ENCODE data around the gene TPI1.

Gene TPI1

GRCh38 chr12:6830286-6830890, 36.9 kb upstream of the TPI1 start:
- Histone ChIP-seq H3K27ac (ENCODE audit: low read depth, low read length, severe bottlenecking) (no peak overlapping the region), H3K4me1 (ENCODE audit: control insufficient read depth, insufficient read depth, low read length, poor library complexity, severe bottlenecking) (peaks cover 16% of the 10 kb centered on the region), H3K9me3 (ENCODE audit: control insufficient read depth, low read length) (no peaks in the 10 kb centered on the region), H3K4me3 (ENCODE audit: extremely low read depth, insufficient read depth, low read length, poor library complexity, severe bottlenecking) (peak overlapping the region; percentile 99), H3K36me3 (ENCODE audit: control insufficient read depth, insufficient read depth, low read length) (peaks cover 62% of the 10 kb centered on the region)
- WGBS, 2 experiments (ENCODE audit: insufficient coverage in 2 of 2) = 82 to 92% methylated on average over 7 to 9 of the region's 11 CpGs

GRCh38 chr12:6830999-6831398, 36.3 kb upstream of the TPI1 start:
- Histone ChIP-seq H3K4me1 (ENCODE audit: control insufficient read depth, insufficient read depth, low read length, poor library complexity, severe bottlenecking) (peaks cover 16% of the 10 kb centered on the region), H3K4me3 (ENCODE audit: extremely low read depth, insufficient read depth, low read length, poor library complexity, severe bottlenecking) (no peak overlapping the region), H3K36me3 (ENCODE audit: control insufficient read depth, insufficient read depth, low read length) (peaks cover 67% of the 10 kb centered on the region), H3K27ac (ENCODE audit: low read depth, low read length, severe bottlenecking) (no peak overlapping the region), H3K9me3 (ENCODE audit: control insufficient read depth, low read length) (no peaks in the 10 kb centered on the region)
- 92 to 100% methylated on average over 4 to 5 of the region's 6 CpGs for WGBS, 2 experiments (ENCODE audit: insufficient coverage in 2 of 2)

GRCh38 chr12:6831450-6831995, 35.8 kb upstream of the TPI1 start:
- H3K36me3 ChIP-seq (ENCODE audit: control insufficient read depth, insufficient read depth, low read length) = peaks cover 67% of the 10 kb centered on the region
- WGBS, 2 experiments (ENCODE audit: insufficient coverage in 2 of 2) = 95 to 97% methylated on average over 6 to 10 of the region's 12 CpGs

DNA sequence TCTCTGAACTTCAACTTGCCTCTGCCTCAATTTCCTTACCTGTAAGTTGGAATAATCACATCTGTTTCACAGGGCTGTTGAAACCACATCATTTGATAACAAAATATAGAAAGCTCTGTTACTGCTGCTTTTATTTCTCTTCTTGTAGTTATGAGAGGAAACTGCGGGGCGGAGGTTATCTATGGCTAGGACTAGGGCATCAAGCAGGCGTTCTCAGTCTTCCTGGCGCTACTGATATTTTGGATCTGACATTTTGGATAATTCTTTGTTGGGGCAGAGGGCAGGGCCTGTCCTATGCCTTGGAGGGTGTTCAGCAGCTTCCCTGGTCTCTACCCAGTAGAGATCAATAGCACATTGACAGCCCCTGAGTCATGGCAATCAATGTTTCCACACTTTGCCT, 35.2 kb upstream of the TPI1 start:
- Histone ChIP-seq H3K27ac (ENCODE audit: low read depth, low read length, severe bottlenecking) (no peak overlapping the region), H3K4me1 (ENCODE audit: control insufficient read depth, insufficient read depth, low read length, poor library complexity, severe bottlenecking) (peaks cover 12% of the 10 kb centered on the region), H3K9me3 (ENCODE audit: control insufficient read depth, low read length) (no peaks in the 10 kb centered on the region), H3K36me3 (ENCODE audit: control insufficient read depth, insufficient read depth, low read length) (peaks cover 69% of the 10 kb centered on the region), H3K4me3 (ENCODE audit: extremely low read depth, insufficient read depth, low read length, poor library complexity, severe bottlenecking) (no peak overlapping the region)
- 92 to 96% methylated on average over 2 to 3 of the region's 4 CpGs for WGBS, 2 experiments (ENCODE audit: insufficient coverage in 2 of 2)

More at GRCh38 chr12:6831450-6831995, 35.8 kb upstream of the TPI1 start:
- H3K4me3 ChIP-seq (ENCODE audit: extremely low read depth, insufficient read depth, low read length, poor library complexity, severe bottlenecking) = no peak overlapping the region
- H3K27ac ChIP-seq (ENCODE audit: low read depth, low read length, severe bottlenecking) = no peak overlapping the region
- H3K4me1 ChIP-seq (ENCODE audit: control insufficient read depth, insufficient read depth, low read length, poor library complexity, severe bottlenecking) = peaks cover 16% of the 10 kb centered on the region
- H3K9me3 ChIP-seq (ENCODE audit: control insufficient read depth, low read length) = no peaks in the 10 kb centered on the region

DNA sequence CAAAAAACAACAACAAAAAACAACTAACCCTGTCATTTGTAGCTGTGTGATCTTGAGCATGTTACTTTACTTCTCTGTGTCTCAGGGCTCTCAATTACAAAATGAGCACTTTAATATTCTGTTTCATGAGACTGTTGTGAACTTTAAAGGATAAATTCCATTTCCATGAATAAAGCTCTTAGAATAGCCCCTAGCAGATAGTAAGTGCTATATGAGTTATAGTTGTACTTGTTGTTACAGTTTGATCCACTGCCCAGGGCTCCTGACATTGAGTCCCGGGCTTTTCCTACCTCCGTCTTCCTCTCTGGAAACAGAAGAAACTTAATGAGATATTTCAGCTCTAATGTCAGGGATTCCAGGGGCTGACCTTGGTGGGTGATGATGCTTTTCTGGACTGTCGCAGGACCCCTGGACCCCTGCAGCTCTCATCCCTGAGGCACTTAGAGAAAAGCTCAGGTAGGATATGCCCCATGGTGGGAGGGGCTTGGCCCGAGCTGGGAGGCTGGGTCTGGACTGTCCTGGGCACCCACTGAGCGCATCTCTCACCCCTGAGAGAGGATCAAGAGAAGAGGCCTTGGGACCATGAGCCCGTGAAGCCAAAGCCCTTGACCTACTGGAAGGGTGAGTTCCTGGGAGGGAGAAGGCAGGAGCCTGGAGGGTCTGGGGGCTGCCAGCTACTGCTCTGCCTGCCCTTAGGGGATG, 34.0 kb upstream of the TPI1 start:
- H3K4me1 ChIP-seq (ENCODE audit: control insufficient read depth, insufficient read depth, low read length, poor library complexity, severe bottlenecking) = peaks cover 8% of the 10 kb centered on the region
- 88 to 96% methylated on average over 6 of the region's 6 CpGs for WGBS, 2 experiments (ENCODE audit: insufficient coverage in 2 of 2)
- no peaks in the 10 kb centered on the region for H3K9me3 ChIP-seq (ENCODE audit: control insufficient read depth, low read length)
- no peak overlapping the region for H3K4me3 ChIP-seq (ENCODE audit: extremely low read depth, insufficient read depth, low read length, poor library complexity, severe bottlenecking)
- peaks cover 81% of the 10 kb centered on the region for H3K36me3 ChIP-seq (ENCODE audit: control insufficient read depth, insufficient read depth, low read length)
- no peak overlapping the region for H3K27ac ChIP-seq (ENCODE audit: low read depth, low read length, severe bottlenecking)

- no peaks in the 10 kb centered on the region for H3K9me3 ChIP-seq (ENCODE audit: control insufficient read depth, low read length)
- no peak overlapping the region for H3K4me3 ChIP-seq (ENCODE audit: extremely low read depth, insufficient read depth, low read length, poor library complexity, severe bottlenecking)
- 88 to 100% methylated on average over 1 of the region's 1 CpG for WGBS, 2 experiments (ENCODE audit: insufficient coverage in 2 of 2)
- no peak overlapping the region for H3K27ac ChIP-seq (ENCODE audit: low read depth, low read length, severe bottlenecking)
- peaks cover 91% of the 10 kb centered on the region for H3K36me3 ChIP-seq (ENCODE audit: control insufficient read depth, insufficient read depth, low read length)
- peaks cover 8% of the 10 kb centered on the region for H3K4me1 ChIP-seq (ENCODE audit: control insufficient read depth, insufficient read depth, low read length, poor library complexity, severe bottlenecking)
These were observed 33.1 kb upstream of the TPI1 start for GRCh38 chr12:6834254-6834653.

- Histone ChIP-seq H3K9me3 (ENCODE audit: control insufficient read depth, low read length) (no peaks in the 10 kb centered on the region), H3K4me3 (ENCODE audit: extremely low read depth, insufficient read depth, low read length, poor library complexity, severe bottlenecking) (no peak overlapping the region), H3K4me1 (ENCODE audit: control insufficient read depth, insufficient read depth, low read length, poor library complexity, severe bottlenecking) (peaks cover 5% of the 10 kb centered on the region), H3K27ac (ENCODE audit: low read depth, low read length, severe bottlenecking) (no peak overlapping the region), H3K36me3 (ENCODE audit: control insufficient read depth, insufficient read depth, low read length) (peaks cover 96% of the 10 kb centered on the region)
- 90 to 91% methylated on average over 2 to 3 of the region's 5 CpGs for WGBS, 2 experiments (ENCODE audit: insufficient coverage in 2 of 2)
These were observed 32.5 kb upstream of the TPI1 start for GRCh38 chr12:6834873-6835272.

GRCh38 chr12:6836851-6837250, 30.5 kb upstream of the TPI1 start:
- Histone ChIP-seq H3K9me3 (ENCODE audit: control insufficient read depth, low read length) (no peaks in the 10 kb centered on the region), H3K4me1 (ENCODE audit: control insufficient read depth, insufficient read depth, low read length, poor library complexity, severe bottlenecking) (no peaks in the 10 kb centered on the region), H3K36me3 (ENCODE audit: control insufficient read depth, insufficient read depth, low read length) (peaks cover 93% of the 10 kb centered on the region), H3K27ac (ENCODE audit: low read depth, low read length, severe bottlenecking) (no peak overlapping the region), H3K4me3 (ENCODE audit: extremely low read depth, insufficient read depth, low read length, poor library complexity, severe bottlenecking) (no peak overlapping the region)
- WGBS, 2 experiments (ENCODE audit: insufficient coverage in 2 of 2) = 89 to 90% methylated on average over 15 to 16 of the region's 16 CpGs

GRCh38 chr12:6837370-6838060, 29.8 kb upstream of the TPI1 start:
- H3K27ac ChIP-seq (ENCODE audit: low read depth, low read length, severe bottlenecking) = no peak overlapping the region
- H3K4me1 ChIP-seq (ENCODE audit: control insufficient read depth, insufficient read depth, low read length, poor library complexity, severe bottlenecking) = no peaks in the 10 kb centered on the region
- peaks cover 92% of the 10 kb centered on the region for H3K36me3 ChIP-seq (ENCODE audit: control insufficient read depth, insufficient read depth, low read length)
- no peak overlapping the region for H3K4me3 ChIP-seq (ENCODE audit: extremely low read depth, insufficient read depth, low read length, poor library complexity, severe bottlenecking)
- whole genome bisulfite sequencing, 2 experiments (ENCODE audit: insufficient coverage in 2 of 2) = 95% methylated on average over 21 to 23 of the region's 26 CpGs
- H3K9me3 ChIP-seq (ENCODE audit: control insufficient read depth, low read length) = no peaks in the 10 kb centered on the region

DNA sequence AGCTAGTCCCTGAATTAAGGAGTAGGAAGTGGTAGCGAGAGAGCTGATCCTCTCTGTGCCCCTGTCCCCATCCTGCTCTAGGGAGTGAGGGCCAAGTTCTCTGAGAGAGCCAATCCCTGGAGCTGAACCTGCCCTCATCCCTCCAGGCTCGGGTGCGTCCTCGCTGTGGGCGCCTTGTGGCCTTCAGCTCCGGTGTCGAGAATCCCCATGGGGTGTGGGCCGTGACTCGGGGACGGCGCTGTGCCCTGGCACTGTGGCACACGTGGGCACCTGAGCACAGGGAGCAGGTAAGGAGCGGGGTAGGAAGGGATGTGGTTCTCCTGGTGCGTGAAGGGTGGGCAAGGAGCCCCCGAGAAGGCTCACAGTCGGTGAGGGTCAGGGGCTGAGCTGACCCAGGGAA, 28.5 kb upstream of the TPI1 start:
- H3K4me1 ChIP-seq (ENCODE audit: control insufficient read depth, insufficient read depth, low read length, poor library complexity, severe bottlenecking) = no peaks in the 10 kb centered on the region
- H3K27ac ChIP-seq (ENCODE audit: low read depth, low read length, severe bottlenecking) = no peak overlapping the region
- no peaks in the 10 kb centered on the region for H3K9me3 ChIP-seq (ENCODE audit: control insufficient read depth, low read length)
- no peak overlapping the region for H3K4me3 ChIP-seq (ENCODE audit: extremely low read depth, insufficient read depth, low read length, poor library complexity, severe bottlenecking)
- H3K36me3 ChIP-seq (ENCODE audit: control insufficient read depth, insufficient read depth, low read length) = peaks cover 93% of the 10 kb centered on the region
- 98 to 99% methylated on average over 10 to 14 of the region's 16 CpGs for WGBS, 2 experiments (ENCODE audit: insufficient coverage in 2 of 2)

All from mesodermal cell (in vitro differentiated cells).